Esophagus squamous epithelium (tissue), 4 donors: Measurements from ENCODE around the gene CTTN.

Source experiments
- POLR2A ChIP-seq, 4 donors: fragments of 450-650 bp; IDR thresholded peaks; one replicate each; pipeline ENCODE4 v1.6.1; 2017; ENCODE audit warnings: antibody characterized with exemption in 4 of 4, mild to moderate bottlenecking in 4 of 4, moderate library complexity in 3 of 4
- TF ChIP-seq, protein P1 (sequence below), 6 experiments: fragments of 450-650 bp in 4 of 6; fragments of 200-600 bp in 2 of 6; sonication (generic) in 2 of 6; IDR thresholded peaks; one replicate each; pipeline ENCODE4 v1.5.1; 2016 to 2019; ENCODE audit warnings: antibody characterized with exemption in 6 of 6, mild to moderate bottlenecking in 4 of 6, moderate library complexity in 4 of 6

DNA sequence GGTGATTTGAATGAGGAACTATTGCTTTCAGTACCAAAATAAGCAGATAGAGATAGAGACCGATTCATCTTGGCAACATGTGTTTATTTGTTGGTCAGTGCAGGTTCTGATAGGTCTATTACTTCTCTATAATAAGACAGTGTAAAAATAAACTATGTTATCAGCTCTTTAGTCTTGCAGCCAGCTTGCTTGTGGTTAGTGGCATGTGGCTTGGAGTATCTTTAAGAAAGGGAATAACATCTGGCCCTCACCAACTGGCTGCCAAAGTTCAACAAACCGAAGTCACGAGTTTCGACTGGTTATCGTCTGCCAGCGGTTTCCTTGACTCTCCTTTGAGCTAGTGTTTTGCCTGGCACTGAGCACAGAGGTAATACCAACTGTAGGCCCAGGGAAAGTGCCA is 71.8 kb downstream of the CTTN start:
- TF ChIP-seq, protein P1, sequence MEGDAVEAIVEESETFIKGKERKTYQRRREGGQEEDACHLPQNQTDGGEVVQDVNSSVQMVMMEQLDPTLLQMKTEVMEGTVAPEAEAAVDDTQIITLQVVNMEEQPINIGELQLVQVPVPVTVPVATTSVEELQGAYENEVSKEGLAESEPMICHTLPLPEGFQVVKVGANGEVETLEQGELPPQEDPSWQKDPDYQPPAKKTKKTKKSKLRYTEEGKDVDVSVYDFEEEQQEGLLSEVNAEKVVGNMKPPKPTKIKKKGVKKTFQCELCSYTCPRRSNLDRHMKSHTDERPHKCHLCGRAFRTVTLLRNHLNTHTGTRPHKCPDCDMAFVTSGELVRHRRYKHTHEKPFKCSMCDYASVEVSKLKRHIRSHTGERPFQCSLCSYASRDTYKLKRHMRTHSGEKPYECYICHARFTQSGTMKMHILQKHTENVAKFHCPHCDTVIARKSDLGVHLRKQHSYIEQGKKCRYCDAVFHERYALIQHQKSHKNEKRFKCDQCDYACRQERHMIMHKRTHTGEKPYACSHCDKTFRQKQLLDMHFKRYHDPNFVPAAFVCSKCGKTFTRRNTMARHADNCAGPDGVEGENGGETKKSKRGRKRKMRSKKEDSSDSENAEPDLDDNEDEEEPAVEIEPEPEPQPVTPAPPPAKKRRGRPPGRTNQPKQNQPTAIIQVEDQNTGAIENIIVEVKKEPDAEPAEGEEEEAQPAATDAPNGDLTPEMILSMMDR (IDR thresholded peaks at IDR 0.05): no peak
- TF ChIP-seq POLR2A (IDR thresholded peaks at IDR 0.05): no peak
